GM08714 (cell line): ENCODE measurements around the gene MUC5B.

Experiments
- H3K4me3 ChIP-seq: fragments of 200-500 bp; sonication (Bioruptor generic); 2 replicates; pipeline ENCODE4 v1.5.1; 2014; ENCODE audit warnings: mild to moderate bottlenecking, low read length, inconsistent platforms
- ZNF274 ChIP-seq: IDR thresholded peaks from 2 replicates; pipeline ENCODE4 v1.6.1; 2012; ENCODE audit warnings: mild to moderate bottlenecking, low read depth, low read length

Gene MUC5B

DNA sequence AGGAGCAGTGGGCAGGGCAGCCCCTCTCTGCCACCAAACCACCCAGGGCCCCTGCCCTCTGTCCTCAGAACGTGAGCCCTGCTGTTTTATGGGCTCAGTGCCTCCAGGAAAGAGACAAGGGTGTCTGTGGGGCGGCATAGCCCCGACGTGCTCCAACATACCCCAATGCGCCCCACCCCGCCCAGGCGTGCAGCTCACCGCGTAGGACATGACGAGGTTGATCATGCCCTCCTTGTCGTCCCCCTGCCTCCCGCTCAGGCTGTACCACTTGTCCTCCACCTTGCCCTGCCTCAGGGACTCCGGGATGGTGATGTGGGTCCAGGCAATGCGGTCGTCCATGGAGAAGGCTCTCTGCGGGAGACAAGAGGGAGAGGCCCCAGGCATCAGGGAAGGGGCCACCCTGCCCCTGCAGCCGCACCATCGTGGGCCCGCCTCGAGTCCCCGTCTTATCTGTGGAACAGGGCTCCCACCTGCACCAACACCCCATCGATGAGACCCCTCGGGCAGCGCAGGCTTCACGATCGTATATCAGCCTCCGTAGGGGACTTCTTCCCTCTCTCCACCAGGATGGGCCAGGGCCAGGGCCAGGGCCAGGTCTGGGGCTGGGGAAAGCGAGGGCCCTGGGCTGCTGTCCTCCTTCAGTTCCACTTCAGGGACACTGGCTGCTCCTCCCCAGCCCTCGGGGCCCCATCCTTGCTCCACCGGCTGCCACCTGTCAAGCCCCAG lies 65.7 kb downstream of the MUC5B start:
- TF ChIP-seq ZNF274: no peak
- H3K4me3 ChIP-seq: no peak overlapping the region

DNA sequence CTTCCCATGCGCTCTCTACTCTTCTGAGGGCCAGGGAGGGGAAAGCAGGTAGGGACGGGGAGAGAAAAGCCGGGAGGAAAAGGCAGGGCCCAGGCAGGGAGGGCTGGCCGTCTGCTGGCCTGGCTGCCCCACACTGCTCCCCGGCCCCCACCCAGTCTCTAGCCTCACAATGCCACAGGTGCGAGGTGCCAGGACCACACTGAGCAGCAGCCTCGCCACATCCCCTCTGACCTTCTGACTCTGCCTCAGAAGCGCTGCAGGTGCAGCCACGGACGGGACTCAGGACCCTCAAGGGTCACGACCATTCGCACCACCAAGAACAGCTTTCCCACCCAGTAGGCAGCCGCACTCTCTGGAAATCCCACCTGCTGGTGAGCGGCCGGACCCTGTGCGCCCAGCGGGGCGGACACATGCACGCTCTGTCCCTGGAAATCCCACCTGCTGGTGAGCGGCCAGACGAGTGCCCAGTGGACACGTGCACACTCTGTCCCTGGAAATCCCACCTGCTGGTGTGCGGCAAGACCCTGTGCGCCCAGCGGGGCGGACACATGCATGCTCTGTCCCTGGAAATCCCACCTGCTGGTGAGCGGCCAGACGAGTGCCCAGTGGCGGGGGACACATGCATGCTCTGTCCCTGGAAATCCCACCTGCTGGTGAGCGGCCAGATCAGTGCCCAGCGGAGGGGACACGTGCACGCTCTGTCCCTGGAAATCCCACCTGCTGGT lies 66.5 kb downstream of the MUC5B start:
- no peak for TF ChIP-seq ZNF274
- no peak overlapping the region for H3K4me3 ChIP-seq

DNA sequence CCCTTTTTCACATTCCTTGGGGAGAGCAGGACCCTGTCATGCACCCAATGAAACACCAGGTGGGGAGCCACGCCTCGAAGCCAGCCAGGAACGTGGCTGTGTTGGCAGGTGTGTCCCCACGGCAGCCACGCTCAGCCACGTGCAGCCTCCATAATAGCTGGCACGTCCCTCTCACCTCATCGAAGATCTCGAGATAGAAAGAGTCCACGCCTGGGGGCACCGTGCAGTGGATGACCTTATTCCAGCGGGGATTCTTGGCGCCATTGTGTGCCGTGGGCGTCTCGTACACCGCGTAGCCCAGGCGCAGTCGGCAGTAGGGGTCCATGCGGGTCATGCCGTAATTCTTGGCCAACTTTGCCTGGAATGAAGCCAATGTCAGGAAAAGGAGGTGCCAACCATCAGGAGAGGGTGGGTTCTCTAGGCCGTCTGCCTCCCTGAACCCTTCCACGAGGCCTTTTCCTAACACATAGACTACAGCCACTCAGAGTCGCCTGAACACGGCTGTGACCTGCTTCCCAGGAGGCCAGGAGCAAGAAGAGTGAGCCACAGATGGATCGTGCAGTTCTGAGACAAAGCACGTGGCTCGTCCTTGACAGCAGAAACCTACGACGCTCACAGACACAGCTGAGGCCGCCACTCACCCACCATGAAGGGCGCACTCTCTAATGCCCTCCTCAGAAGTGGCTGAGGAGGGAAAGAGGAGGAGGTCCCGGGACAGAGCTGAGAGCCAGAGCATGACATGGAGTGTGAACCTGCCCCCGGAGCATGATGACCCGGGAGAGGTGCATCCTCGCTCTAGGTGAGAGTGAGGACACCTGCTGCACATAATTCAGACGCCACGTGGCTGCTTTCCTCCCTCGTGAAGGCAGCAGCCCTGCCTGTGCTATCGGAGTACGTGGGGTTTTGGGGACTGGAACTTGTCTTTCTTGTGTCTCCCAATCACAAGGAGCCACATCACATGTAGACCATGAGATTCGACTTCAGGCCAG lies 67.5 kb downstream of the MUC5B start:
- no peak for TF ChIP-seq ZNF274
- no peak overlapping the region for H3K4me3 ChIP-seq

DNA sequence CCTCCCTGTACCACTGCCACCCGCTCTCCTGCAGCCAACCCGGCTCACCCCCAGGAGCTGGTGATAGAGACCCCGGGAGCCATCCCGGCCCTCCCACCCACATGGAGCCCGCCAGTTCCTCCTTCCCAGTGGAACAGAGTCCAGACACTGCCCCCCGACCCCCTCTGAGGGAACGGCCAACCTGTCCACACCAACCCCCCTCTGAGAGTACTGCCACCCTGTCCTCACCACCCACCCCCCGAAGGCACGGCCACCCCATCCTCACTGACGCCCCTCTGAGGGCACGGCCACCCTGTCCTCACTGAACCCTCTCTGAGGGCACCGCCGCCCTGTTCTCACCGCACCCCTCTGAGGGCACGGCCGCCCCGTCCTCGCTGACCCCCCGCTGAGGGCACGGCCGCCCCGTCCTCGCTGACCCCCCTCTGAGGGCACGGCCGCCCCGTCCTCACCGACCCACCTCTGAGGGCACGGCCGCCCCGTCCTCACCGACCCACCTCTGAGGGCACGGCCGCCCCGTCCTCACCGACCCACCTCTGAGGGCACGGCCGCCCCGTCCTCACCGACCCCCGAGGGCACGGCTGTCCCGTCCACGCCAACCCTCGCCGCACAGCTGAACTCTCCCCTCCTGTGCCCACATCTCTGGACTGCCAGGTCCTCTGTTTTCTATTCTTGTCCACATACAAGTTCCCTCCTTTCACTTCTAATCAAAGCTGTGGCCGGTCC lies 68.6 kb downstream of the MUC5B start:
- TF ChIP-seq ZNF274: no peak
- no peak overlapping the region for H3K4me3 ChIP-seq

DNA sequence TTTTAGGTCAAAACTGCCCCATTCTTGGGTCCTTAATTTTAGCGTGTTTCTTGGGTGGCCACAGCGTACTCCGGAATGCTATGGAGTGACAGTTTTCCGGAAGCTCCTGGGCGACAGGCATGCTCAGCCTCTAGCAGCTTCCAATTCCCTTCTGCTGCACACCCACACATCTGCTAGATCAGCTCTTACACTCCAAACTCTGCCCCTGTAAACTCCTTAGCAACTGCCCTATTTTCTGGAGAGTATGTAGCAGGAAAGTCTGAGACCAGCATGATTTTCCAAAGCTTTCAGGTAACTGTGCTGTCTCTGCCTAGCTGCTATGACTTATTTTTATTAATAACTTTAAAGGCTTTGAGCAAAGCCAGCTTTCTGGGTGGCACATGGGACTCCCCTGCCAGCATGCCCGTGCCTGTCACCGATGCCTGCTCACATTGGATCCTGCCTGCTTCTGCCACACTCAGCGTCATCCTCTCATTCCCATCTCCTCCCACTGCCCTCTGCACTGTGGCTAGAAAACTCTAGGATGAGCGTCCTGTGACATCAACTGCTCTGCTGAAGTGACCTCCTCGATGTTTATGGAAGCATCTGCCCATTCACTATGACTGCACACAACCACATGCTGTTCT lies 69.3 kb downstream of the MUC5B start:
- H3K4me3 ChIP-seq: no peak overlapping the region
- TF ChIP-seq ZNF274: no peak

DNA sequence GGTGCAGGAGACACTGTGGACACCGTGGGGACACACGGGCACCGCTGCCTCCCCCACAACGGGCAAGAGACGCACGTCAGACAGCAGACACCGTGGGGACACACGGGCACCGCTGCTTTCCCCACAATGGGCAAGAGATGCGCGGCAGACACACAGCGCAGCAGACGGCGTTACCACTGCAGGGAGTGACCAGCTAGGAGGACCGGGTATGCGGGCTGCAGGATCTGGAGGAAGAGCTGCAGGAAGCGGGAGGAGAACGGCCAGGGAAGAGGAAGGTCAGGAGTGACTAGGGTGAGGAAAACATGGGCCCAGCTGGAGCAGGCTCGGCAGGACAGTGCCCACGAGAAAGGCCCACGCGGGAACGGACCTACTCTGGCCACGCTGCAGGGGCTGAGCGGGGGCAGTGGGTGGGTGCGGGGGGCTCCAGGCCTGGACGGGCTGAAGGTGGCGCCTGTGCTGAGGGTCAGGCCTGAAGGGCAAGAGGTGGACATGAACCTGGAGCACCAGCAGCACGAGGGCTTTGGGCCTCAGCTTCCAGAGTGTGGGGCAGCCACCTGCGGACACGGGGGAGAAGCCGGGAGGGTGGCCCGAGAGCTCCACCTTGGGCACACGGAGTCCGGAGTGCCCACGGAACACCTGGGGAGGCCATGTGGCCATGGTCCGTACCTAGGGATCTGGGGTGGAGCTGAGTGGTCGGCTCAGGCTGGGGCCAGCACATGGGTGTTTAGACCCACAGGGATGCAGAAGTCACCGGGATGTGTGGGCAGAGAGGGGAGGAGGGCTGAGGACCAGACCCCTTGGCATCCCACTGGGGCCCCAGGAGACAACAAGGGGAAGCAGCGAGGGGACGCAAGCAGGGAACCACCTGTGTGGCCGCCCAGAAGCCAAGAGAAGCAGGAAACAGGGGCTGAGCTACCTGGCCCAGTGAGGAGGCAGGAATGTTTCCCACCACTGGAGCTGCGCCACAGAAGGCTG lies 70.1 kb downstream of the MUC5B start:
- no peak overlapping the region for H3K4me3 ChIP-seq
- no peak for TF ChIP-seq ZNF274

DNA sequence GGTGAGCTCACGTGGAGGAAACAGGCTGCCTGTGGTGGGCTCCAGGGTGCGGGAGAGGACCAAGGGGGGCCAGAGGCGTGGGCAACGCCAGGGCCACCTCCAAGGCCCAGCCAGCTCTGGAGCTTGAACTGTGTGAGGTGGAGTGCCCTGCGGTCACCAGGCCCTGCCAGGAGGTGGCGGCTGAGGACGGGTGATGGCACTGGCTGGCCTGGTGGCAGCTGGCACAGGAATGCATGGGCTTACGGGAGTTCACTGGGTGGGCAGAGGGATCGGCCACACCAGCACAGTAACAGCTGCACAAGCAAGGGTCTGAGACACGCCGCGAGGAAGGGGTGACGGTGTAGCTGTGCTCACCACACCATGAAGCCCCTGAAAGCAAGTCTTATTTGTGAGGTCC lies 70.8 kb downstream of the MUC5B start:
- no peak overlapping the region for H3K4me3 ChIP-seq
- no peak for TF ChIP-seq ZNF274

DNA sequence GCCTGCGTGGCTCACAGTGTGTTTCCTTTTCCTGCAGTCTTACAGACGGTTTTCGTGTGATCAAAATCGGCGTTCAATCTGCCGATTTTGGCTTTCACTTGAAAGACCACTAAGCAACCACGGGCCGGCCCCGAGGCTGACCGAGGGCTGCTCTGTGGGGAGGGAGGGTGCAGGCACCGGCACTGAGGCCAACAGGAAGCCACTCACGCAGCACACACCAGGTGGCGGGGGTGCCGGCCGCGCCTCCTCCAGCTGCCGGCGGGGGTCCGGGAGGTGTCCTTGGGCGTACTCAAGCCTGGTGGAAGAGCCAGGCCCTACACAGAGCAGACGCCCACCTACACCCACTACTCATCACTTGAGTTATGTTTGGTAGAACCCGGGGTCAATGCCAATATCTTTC lies 72.2 kb downstream of the MUC5B start:
- H3K4me3 ChIP-seq: no peak overlapping the region
- TF ChIP-seq ZNF274: no peak

DNA sequence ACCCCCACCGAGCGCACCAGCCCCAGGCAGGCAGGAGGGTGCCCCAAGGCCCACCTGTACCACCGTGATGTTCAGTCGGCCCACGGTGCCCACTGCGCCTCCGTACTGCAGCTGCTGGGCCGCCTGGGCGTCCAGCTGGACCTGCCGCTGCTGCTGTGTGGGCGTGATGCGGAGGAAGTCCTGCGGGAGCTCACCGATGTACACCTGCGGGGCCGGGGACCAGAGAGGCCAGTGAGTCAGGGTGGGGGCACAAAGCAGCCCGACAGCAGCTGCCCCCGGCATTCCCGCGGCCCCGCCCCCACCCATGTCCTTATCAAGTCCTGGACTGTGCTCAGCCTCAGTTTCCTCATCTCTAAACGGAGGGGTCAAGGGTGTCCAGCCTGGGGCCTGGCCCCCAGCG lies 72.7 kb downstream of the MUC5B start:
- H3K4me3 ChIP-seq: no peak overlapping the region
- TF ChIP-seq ZNF274: no peak

DNA sequence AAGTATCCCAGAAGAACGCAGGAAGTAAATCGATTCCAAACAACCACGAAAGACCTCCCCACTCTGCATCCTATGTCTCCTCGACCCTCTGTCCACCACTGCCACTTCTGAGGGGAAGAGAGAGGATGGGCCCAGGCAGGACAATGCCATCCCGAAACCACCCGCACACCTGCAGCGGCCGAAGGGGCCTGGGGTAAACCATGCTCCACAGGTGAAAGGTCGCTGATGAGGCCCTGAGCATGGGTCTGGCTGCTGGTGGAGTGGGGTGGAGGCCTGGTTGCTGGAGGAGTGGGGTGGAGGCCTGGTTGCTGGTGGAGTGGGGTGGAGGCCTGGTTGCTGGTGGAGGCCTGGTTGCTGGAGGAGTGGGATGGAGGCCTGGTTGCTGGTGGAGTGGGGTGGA lies 73.4 kb downstream of the MUC5B start:
- no peak overlapping the region for H3K4me3 ChIP-seq
- TF ChIP-seq ZNF274: no peak

DNA sequence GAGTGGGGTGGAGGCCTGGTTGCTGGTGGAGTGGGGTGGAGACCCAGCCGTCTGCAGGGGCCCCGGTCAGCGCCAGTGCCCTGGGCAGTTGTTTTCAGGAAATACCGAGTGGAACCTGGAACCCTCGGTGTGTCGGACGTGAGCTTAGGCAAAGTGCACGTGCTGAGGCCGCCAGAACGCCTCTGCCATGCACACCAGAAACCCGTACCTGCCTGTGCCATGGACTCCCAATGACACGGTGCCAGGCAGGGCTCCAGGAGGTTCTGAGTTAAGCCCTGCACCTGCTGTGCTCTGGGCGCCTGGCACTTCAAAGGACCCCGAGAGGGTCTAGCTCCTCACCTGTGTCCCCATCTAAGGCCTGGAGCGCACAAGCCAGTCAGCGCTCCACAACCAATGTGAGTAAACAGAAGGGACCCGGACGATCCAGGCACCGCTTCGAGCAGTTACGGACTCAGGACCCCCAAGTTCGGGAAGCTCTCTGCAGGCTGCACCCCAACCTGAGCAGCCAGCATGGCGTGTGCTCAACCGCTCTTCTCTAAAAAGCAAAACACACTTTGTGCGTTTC lies 74.2 kb downstream of the MUC5B start:
- no peak overlapping the region for H3K4me3 ChIP-seq
- TF ChIP-seq ZNF274: no peak

DNA sequence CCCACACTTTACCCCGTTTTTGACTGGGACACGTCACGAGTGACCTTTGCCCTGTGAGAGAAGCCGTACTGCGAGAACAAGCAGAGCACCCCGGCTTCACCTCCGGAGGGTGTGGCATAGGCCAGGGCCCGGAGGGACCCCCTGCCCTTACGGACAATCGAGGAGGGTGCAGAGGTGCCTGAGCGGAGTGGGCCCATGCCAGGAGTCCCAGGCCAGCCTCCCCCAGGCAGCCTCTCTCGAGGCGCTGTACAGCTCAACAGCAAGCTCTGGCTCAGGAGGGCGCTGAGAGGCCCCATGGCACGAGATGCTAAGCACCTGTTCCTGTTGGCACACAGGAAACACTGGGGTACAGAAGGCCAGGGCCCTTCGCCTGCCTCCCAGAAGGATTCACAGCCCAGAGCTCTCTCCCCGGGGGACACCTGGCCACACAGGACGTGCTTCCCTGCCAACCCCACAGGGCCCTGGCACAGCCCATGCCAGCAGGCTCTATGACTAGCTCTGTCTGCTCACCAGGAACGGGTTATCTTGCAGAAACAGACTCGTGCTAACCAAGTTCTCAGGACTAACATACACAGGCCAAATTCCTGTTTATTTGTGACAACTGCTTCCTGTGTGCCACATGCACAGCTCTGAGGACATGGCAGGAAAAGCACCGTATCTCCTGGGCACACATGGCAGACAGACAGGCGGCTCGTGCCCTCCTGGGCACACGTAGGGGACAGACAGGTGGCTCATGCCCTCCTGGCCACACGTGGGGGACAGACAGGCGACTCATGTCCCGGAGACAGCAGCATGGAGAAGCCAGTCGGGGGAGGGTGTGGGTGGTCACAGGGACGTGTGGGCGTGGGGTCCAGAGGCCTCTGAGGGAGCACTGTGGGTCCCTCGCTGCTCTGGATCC lies 75.0 kb downstream of the MUC5B start:
- TF ChIP-seq ZNF274: no peak
- H3K4me3 ChIP-seq: no peak overlapping the region
